BJ (cell line): ENCODE measurements around the gene BPIFA3. TPM values are rescaled to one million over a fixed set of nuclear protein-coding genes. Genes with fewer than 3 reads are reported as not detected.

Experiments used
- CTCF ChIA-PET: fragments of 350-600 bp; formaldehyde crosslinking; extraction: SDS; loops from one replicate; lab custom pipeline; 2021; ENCODE audit warnings: antibody characterized with exemption, inconsistent platforms; lab: Yijun Ruan, JAX
- POLR2A ChIA-PET: fragments of 300-600 bp; sonication (Branson Sonifier 250); formaldehyde crosslinking; extraction: SDS; loops from one replicate; lab custom pipeline; 2021; ENCODE audit warnings: antibody characterized with exemption; lab: Charles Lee
- DNase-seq: peaks from one replicate; pipeline ENCODE4 v3.0.0-alpha.2; 2011; ENCODE audit warnings: low read depth
- H3K27me3 ChIP-seq: 2 replicates; pipeline ENCODE4 v1.6.0; 2011; ENCODE audit warnings: low read length; ENCODE audit not compliant: control insufficient read depth, insufficient read depth
- H3K36me3 ChIP-seq: 2 replicates; pipeline ENCODE4 v1.5.1; 2011; ENCODE audit warnings: low read length; ENCODE audit not compliant: control insufficient read depth, insufficient read depth
- H3K4me3 ChIP-seq: 2 replicates; pipeline ENCODE4 v1.5.1; 2011; ENCODE audit warnings: low read depth, mild to moderate bottlenecking, control low read depth, low read length
- polyA plus RNA-seq: library from polyadenylated mRNA; depleted of rRNA; stranded (reverse); fragments of >200 nt; gene quantifications from 2 replicates; pipeline ENCODE4 v1.2.3, GENCODE V29; 2011
- TF ChIP-seq, protein P1 (sequence below): IDR thresholded peaks from 2 replicates; pipeline ENCODE4 v1.5.1; 2011; ENCODE audit warnings: low read depth, mild to moderate bottlenecking, control low read depth, inconsistent platforms, low read length, moderate library complexity; ENCODE audit not compliant: insufficient read depth

BPIFA3 gene
- polyA plus RNA-seq, 1 experiment, result not detected

- CTCF ChIA-PET, result no interaction called here
- no peak for DNase-seq
- Histone ChIP-seq H3K27me3 (no peaks in the 10 kb centered on the region), H3K4me3 (no peak overlapping the region), H3K36me3 (no peaks in the 10 kb centered on the region)
- TF ChIP-seq, protein P1, sequence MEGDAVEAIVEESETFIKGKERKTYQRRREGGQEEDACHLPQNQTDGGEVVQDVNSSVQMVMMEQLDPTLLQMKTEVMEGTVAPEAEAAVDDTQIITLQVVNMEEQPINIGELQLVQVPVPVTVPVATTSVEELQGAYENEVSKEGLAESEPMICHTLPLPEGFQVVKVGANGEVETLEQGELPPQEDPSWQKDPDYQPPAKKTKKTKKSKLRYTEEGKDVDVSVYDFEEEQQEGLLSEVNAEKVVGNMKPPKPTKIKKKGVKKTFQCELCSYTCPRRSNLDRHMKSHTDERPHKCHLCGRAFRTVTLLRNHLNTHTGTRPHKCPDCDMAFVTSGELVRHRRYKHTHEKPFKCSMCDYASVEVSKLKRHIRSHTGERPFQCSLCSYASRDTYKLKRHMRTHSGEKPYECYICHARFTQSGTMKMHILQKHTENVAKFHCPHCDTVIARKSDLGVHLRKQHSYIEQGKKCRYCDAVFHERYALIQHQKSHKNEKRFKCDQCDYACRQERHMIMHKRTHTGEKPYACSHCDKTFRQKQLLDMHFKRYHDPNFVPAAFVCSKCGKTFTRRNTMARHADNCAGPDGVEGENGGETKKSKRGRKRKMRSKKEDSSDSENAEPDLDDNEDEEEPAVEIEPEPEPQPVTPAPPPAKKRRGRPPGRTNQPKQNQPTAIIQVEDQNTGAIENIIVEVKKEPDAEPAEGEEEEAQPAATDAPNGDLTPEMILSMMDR, result no peak
- POLR2A ChIA-PET, result no interaction called here
These were observed 41.1 kb upstream of the BPIFA3 start for GRCh38 chr20:33176101-33176500.

DNA sequence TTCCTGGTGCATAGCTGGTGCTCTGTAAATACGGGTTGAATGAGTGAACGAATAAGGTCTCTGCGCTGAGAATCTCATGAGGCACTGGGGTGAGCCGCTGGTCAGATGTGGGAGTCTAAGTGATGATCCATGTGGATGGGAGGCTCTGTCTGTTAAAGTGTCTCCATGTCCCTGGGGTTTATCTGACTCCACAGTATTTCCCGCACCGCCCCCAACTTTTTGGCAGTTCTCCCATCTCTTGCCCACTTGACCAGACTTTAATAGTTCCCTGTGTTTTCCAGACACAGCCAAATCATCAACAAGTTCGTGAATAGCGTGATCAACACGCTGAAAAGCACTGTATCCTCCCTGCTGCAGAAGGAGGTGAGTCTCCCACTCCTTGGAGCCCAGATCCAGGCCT lies 39.3 kb upstream of the BPIFA3 start:
- TF ChIP-seq, protein P1, result no peak
- ChIA-PET POLR2A (no interaction called here), CTCF (no interaction called here)
- Histone ChIP-seq H3K27me3 (no peaks in the 10 kb centered on the region), H3K4me3 (no peak overlapping the region), H3K36me3 (no peaks in the 10 kb centered on the region)
- no peak for DNase-seq

DNA sequence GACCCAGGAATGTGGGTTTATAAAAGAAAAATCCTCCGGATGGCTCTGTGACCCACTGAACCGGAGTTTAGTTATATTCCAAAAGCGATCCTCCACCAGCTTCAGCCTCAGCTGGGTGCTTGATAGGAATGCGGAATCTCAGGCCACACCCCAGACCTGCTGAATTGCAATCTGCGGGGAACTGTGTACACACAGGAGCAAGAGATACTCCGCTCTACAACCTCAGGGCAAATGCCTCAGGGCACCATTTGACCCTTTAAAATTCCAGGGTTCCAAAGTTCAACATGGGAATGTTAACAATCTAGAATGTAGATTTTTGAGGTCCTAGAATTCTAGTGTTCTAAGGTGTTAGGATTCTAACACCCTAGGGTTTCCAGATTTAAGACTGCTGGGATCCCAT lies 38.4 kb upstream of the BPIFA3 start:
- TF ChIP-seq, protein P1, result no peak
- Histone ChIP-seq H3K27me3 (no peaks in the 10 kb centered on the region), H3K4me3 (no peak overlapping the region), H3K36me3 (no peaks in the 10 kb centered on the region)
- ChIA-PET POLR2A (no interaction called here), CTCF (no interaction called here)
- no peak for DNase-seq

GRCh38 chr20:33180169-33180568 lies 37.0 kb upstream of the BPIFA3 start:
- POLR2A ChIA-PET, result no interaction called here
- H3K4me3 ChIP-seq, result no peak overlapping the region
- no peaks in the 10 kb centered on the region for H3K36me3 ChIP-seq
- TF ChIP-seq, protein P1, result no peak
- H3K27me3 ChIP-seq, result no peaks in the 10 kb centered on the region
- CTCF ChIA-PET, result no interaction called here
- DNase-seq, result no peak

GRCh38 chr20:33181482-33182093 lies 35.6 kb upstream of the BPIFA3 start:
- H3K36me3 ChIP-seq, result no peaks in the 10 kb centered on the region
- ChIA-PET POLR2A (no interaction called here), CTCF (no interaction called here)
- TF ChIP-seq, protein P1, result no peak
- H3K27me3 ChIP-seq, result no peaks in the 10 kb centered on the region
- H3K4me3 ChIP-seq, result no peak overlapping the region
- DNase-seq, result no peak
